Measurements from ENCODE around the gene GPC3.

The GPC3 gene

GRCh38 chrX:133516686-133517085 lies 468.7 kb downstream of the GPC3 start:
- no peak for DNase-seq (ENCODE audit: low read depth, low spot score)
- Histone ChIP-seq H3K36me3 (ENCODE audit: control insufficient read depth, insufficient read depth, low read length) (no peaks in the 10 kb centered on the region), H3K4me3 (ENCODE audit: low read length) (no peak overlapping the region), H3K27ac (ENCODE audit: low read length) (no peak overlapping the region), H3K4me1 (ENCODE audit: control insufficient read depth, insufficient read depth, low read length) (no peaks in the 10 kb centered on the region), H3K27me3 (ENCODE audit: control insufficient read depth, insufficient read depth, low read length) (no peaks in the 10 kb centered on the region), H3K9me3 (ENCODE audit: control insufficient read depth, insufficient read depth, low read length) (no peaks in the 10 kb centered on the region)
- WGBS (ENCODE audit: insufficient coverage, insufficient read length) = no CpG with 5 or more reads among the region's 3 CpGs

- Histone ChIP-seq H3K27ac (ENCODE audit: low read length) (no peak overlapping the region), H3K27me3 (ENCODE audit: control insufficient read depth, insufficient read depth, low read length) (no peaks in the 10 kb centered on the region), H3K4me1 (ENCODE audit: control insufficient read depth, insufficient read depth, low read length) (peaks cover 1% of the 10 kb centered on the region; the same call in 1 of the 2 replicates), H3K36me3 (ENCODE audit: control insufficient read depth, insufficient read depth, low read length) (no peaks in the 10 kb centered on the region), H3K4me3 (ENCODE audit: low read length) (no peak overlapping the region), H3K9me3 (ENCODE audit: control insufficient read depth, insufficient read depth, low read length) (no peaks in the 10 kb centered on the region)
- no peak for DNase-seq (ENCODE audit: low read depth, low spot score)
- WGBS (ENCODE audit: insufficient coverage, insufficient read length) = no CpG with 5 or more reads among the region's 1 CpG
Observed at GRCh38 chrX:133514486-133514885, 470.9 kb downstream of the GPC3 start.

- no CpG with 5 or more reads among the region's 5 CpGs for WGBS (ENCODE audit: insufficient coverage, insufficient read length)
- no peak overlapping the region for H3K27ac ChIP-seq (ENCODE audit: low read length)
- H3K36me3 ChIP-seq (ENCODE audit: control insufficient read depth, insufficient read depth, low read length) = no peaks in the 10 kb centered on the region
- no peak for DNase-seq (ENCODE audit: low read depth, low spot score)
- H3K4me1 ChIP-seq (ENCODE audit: control insufficient read depth, insufficient read depth, low read length) = peaks cover 1% of the 10 kb centered on the region; the same call in 1 of the 2 replicates
- H3K9me3 ChIP-seq (ENCODE audit: control insufficient read depth, insufficient read depth, low read length) = no peaks in the 10 kb centered on the region
- no peaks in the 10 kb centered on the region for H3K27me3 ChIP-seq (ENCODE audit: control insufficient read depth, insufficient read depth, low read length)
- no peak overlapping the region for H3K4me3 ChIP-seq (ENCODE audit: low read length)
Observed at GRCh38 chrX:133513123-133513522, 472.3 kb downstream of the GPC3 start.

- no peaks in the 10 kb centered on the region for H3K9me3 ChIP-seq (ENCODE audit: control insufficient read depth, insufficient read depth, low read length)
- no peak overlapping the region for H3K4me3 ChIP-seq (ENCODE audit: low read length)
- H3K4me1 ChIP-seq (ENCODE audit: control insufficient read depth, insufficient read depth, low read length) = peaks cover 1% of the 10 kb centered on the region; the same call in 1 of the 2 replicates
- no peaks in the 10 kb centered on the region for H3K36me3 ChIP-seq (ENCODE audit: control insufficient read depth, insufficient read depth, low read length)
- no peaks in the 10 kb centered on the region for H3K27me3 ChIP-seq (ENCODE audit: control insufficient read depth, insufficient read depth, low read length)
- no CpG with 5 or more reads among the region's 3 CpGs for WGBS (ENCODE audit: insufficient coverage, insufficient read length)
- DNase-seq (ENCODE audit: low read depth, low spot score) = no peak
- no peak overlapping the region for H3K27ac ChIP-seq (ENCODE audit: low read length)
Observed at GRCh38 chrX:133511041-133511440, 474.4 kb downstream of the GPC3 start.

GRCh38 chrX:133497356-133497755 lies 488.0 kb downstream of the GPC3 start:
- Histone ChIP-seq H3K27ac (ENCODE audit: low read length) (no peak overlapping the region), H3K4me1 (ENCODE audit: control insufficient read depth, insufficient read depth, low read length) (no peaks in the 10 kb centered on the region), H3K27me3 (ENCODE audit: control insufficient read depth, insufficient read depth, low read length) (no peaks in the 10 kb centered on the region), H3K4me3 (ENCODE audit: low read length) (no peak overlapping the region), H3K9me3 (ENCODE audit: control insufficient read depth, insufficient read depth, low read length) (no peaks in the 10 kb centered on the region), H3K36me3 (ENCODE audit: control insufficient read depth, insufficient read depth, low read length) (no peaks in the 10 kb centered on the region)
- WGBS (ENCODE audit: insufficient coverage, insufficient read length) = no CpG with 5 or more reads among the region's 10 CpGs
- DNase-seq (ENCODE audit: low read depth, low spot score) = no peak

- H3K27me3 ChIP-seq (ENCODE audit: control insufficient read depth, insufficient read depth, low read length) = no peaks in the 10 kb centered on the region
- H3K4me3 ChIP-seq (ENCODE audit: low read length) = no peak overlapping the region
- H3K36me3 ChIP-seq (ENCODE audit: control insufficient read depth, insufficient read depth, low read length) = no peaks in the 10 kb centered on the region
- no peak for DNase-seq (ENCODE audit: low read depth, low spot score)
- WGBS (ENCODE audit: insufficient coverage, insufficient read length) = no CpG with 5 or more reads among the region's 16 CpGs
- H3K27ac ChIP-seq (ENCODE audit: low read length) = no peak overlapping the region
- no peaks in the 10 kb centered on the region for H3K4me1 ChIP-seq (ENCODE audit: control insufficient read depth, insufficient read depth, low read length)
- no peaks in the 10 kb centered on the region for H3K9me3 ChIP-seq (ENCODE audit: control insufficient read depth, insufficient read depth, low read length)
Observed at GRCh38 chrX:133495464-133496391, 489.7 kb downstream of the GPC3 start.

- Histone ChIP-seq H3K4me1 (ENCODE audit: control insufficient read depth, insufficient read depth, low read length) (no peaks in the 10 kb centered on the region), H3K4me3 (ENCODE audit: low read length) (no peak overlapping the region), H3K36me3 (ENCODE audit: control insufficient read depth, insufficient read depth, low read length) (no peaks in the 10 kb centered on the region), H3K27me3 (ENCODE audit: control insufficient read depth, insufficient read depth, low read length) (no peaks in the 10 kb centered on the region), H3K9me3 (ENCODE audit: control insufficient read depth, insufficient read depth, low read length) (no peaks in the 10 kb centered on the region), H3K27ac (ENCODE audit: low read length) (no peak overlapping the region)
- no peak for DNase-seq (ENCODE audit: low read depth, low spot score)
- no CpG with 5 or more reads among the region's 4 CpGs for WGBS (ENCODE audit: insufficient coverage, insufficient read length)
Observed at GRCh38 chrX:133493366-133493765, 492.0 kb downstream of the GPC3 start.

- no CpG with 5 or more reads among the region's 1 CpG for WGBS (ENCODE audit: insufficient coverage, insufficient read length)
- no peak overlapping the region for H3K27ac ChIP-seq (ENCODE audit: low read length)
- H3K4me3 ChIP-seq (ENCODE audit: low read length) = no peak overlapping the region
- no peak for DNase-seq (ENCODE audit: low read depth, low spot score)
- H3K9me3 ChIP-seq (ENCODE audit: control insufficient read depth, insufficient read depth, low read length) = no peaks in the 10 kb centered on the region
- H3K4me1 ChIP-seq (ENCODE audit: control insufficient read depth, insufficient read depth, low read length) = no peaks in the 10 kb centered on the region
- H3K36me3 ChIP-seq (ENCODE audit: control insufficient read depth, insufficient read depth, low read length) = no peaks in the 10 kb centered on the region
- H3K27me3 ChIP-seq (ENCODE audit: control insufficient read depth, insufficient read depth, low read length) = no peaks in the 10 kb centered on the region
Observed at GRCh38 chrX:133490955-133491354, 494.4 kb downstream of the GPC3 start.
